HepG2 (cell line): ENCODE data around the gene DNMT1. TPM values are rescaled to one million over a fixed set of nuclear protein-coding genes. Genes with fewer than 3 reads are reported as not detected.
"Not testable (repeated sequence)": the region's sequence is repeated elsewhere in the genome, so short reads cannot be mapped to it uniquely, and the experiment has no call there.

ENCODE experiments used
- ATAC-seq: fragments of 200-7000 bp; cut with Tn5 transposase; 3 replicates; pipeline ENCODE4 v1.9.1; 2020; ENCODE audit warnings: mild to moderate bottlenecking, moderate library complexity
- BruUV-seq: library from RNA; stranded (reverse); fragments of 400-500 nt; replicated peaks from 2 replicates; lab custom pipeline; 2021; lab: Mats Ljungman, UMichigan
- CTCF ChIA-PET: fragments of 300-600 bp; formaldehyde crosslinking; extraction: SDS; loops from one replicate; lab custom pipeline; 2021; ENCODE audit warnings: low total read pairs, inconsistent platforms, low intra/inter-chr PET ratio; lab: Yijun Ruan, JAX
- POLR2A ChIA-PET: fragments of 350-600 bp; sonication (Branson Sonifier 250); formaldehyde crosslinking; loops from one replicate; lab custom pipeline; 2020; ENCODE audit warnings: antibody characterized with exemption, inconsistent platforms; lab: Yijun Ruan, JAX
- DNase-seq: peaks from one replicate; pipeline ENCODE4 v3.0.0-alpha.2; 2015; ENCODE audit warnings: low spot score
- FAIRE-seq: peaks from 3 replicates; lab custom pipeline; 2011; peaks lifted over from hg19 to GRCh38; lab: Jason Lieb, UNC
- H2AFZ ChIP-seq: one replicate; pipeline ENCODE4 v1.6.1; 2011; ENCODE audit warnings: low read length, inconsistent platforms
- H3K27ac ChIP-seq: fragments of 300-600 bp; 3 replicates; pipeline ENCODE4 v1.8.0; 2011; ENCODE audit warnings: mixed run types, mild to moderate bottlenecking, mixed read lengths, low read length, inconsistent platforms; ENCODE audit not compliant: insufficient read depth; ENCODE audit errors: extremely low read length
- H3K27me3 ChIP-seq, 2 experiments: fragments of 200-600 bp in 1 of 2; 2 replicates in 1 of 2; 3 replicates in 1 of 2; pipeline versions ENCODE4 v1.6.0 to v1.8.0; 2011; ENCODE audit warnings: low read length in 2 of 2, mild to moderate bottlenecking in 2 of 2, moderate library complexity in 2 of 2, inconsistent platforms in 1 of 2; ENCODE audit not compliant: insufficient read depth in 2 of 2, control insufficient read depth in 1 of 2
- H3K36me3 ChIP-seq, 2 experiments: fragments of 200-600 bp in 1 of 2; replicated peaks in 1 of 2; 2 replicates in 1 of 2; 3 replicates in 1 of 2; pipeline versions ENCODE4 v1.5.1 to v1.8.0; 2011; ENCODE audit warnings: low read length in 2 of 2, inconsistent platforms in 1 of 2; ENCODE audit not compliant: insufficient read depth in 2 of 2, control insufficient read depth in 1 of 2
- H3K4me1 ChIP-seq: 2 replicates; pipeline ENCODE4 v1.5.1; 2012; ENCODE audit warnings: low read length, inconsistent platforms; ENCODE audit not compliant: insufficient read depth
- H3K4me2 ChIP-seq: 2 replicates; pipeline ENCODE4 v1.6.0; 2011; ENCODE audit warnings: low read depth, low read length, inconsistent platforms
- H3K4me3 ChIP-seq, 3 experiments: fragments of 200-600 bp in 1 of 3; sonication (generic), shearing (Covaris generic) in 1 of 3; replicated peaks in 1 of 3; 2 replicates each; pipeline ENCODE4 v1.5.1; 2011 to 2016; ENCODE audit warnings: low read length in 3 of 3, inconsistent platforms in 2 of 3, low read depth in 2 of 3, mild to moderate bottlenecking in 2 of 3, control low read depth in 1 of 3, mixed read lengths in 1 of 3; ENCODE audit not compliant: insufficient read depth in 1 of 3
- H3K79me2 ChIP-seq: one replicate; pipeline ENCODE4 v1.6.1; 2011; ENCODE audit warnings: low read length, inconsistent platforms; ENCODE audit not compliant: insufficient read depth
- H3K9ac ChIP-seq: 2 replicates; pipeline ENCODE4 v1.6.0; 2011; ENCODE audit warnings: mild to moderate bottlenecking, low read depth, low read length, inconsistent platforms; ENCODE audit not compliant: insufficient read depth
- H3K9me3 ChIP-seq: 2 replicates; pipeline ENCODE4 v1.5.1; 2012; ENCODE audit warnings: mild to moderate bottlenecking, low read length
- H4K20me1 ChIP-seq: 2 replicates; pipeline ENCODE4 v1.6.0; 2011; ENCODE audit warnings: inconsistent platforms, mild to moderate bottlenecking, low read length, moderate library complexity; ENCODE audit not compliant: insufficient read depth
- IRX3 ChIP-seq: sonication (generic); formaldehyde crosslinking; IDR thresholded peaks from 2 replicates; pipeline ENCODE4 v1.8.1; 2023; ENCODE audit warnings: mild to moderate bottlenecking, low read depth, missing genetic modification reagents, borderline replicate concordance
- MEF2D ChIP-seq: sonication (generic); formaldehyde crosslinking; IDR thresholded peaks from 2 replicates; pipeline ENCODE4 v1.5.1; 2020; ENCODE audit warnings: mild to moderate bottlenecking, missing genetic modification reagents
- RXRA ChIP-seq: sonication (generic); formaldehyde crosslinking; IDR thresholded peaks from 2 replicates; pipeline ENCODE4 v1.5.1; 2020; ENCODE audit warnings: missing genetic modification reagents
- SPEN ChIP-seq: sonication (generic); formaldehyde crosslinking; IDR thresholded peaks from 2 replicates; pipeline ENCODE4 v1.5.1; 2020; ENCODE audit warnings: low read depth, mild to moderate bottlenecking, missing genetic modification reagents
- STAT5B ChIP-seq: sonication (generic); formaldehyde crosslinking; IDR thresholded peaks from 2 replicates; pipeline ENCODE4 v1.4.0; 2020; ENCODE audit warnings: missing genetic modification reagents
- TOE1 ChIP-seq: sonication (generic); formaldehyde crosslinking; IDR thresholded peaks from 2 replicates; pipeline ENCODE4 v1.4.0; 2020; ENCODE audit warnings: mild to moderate bottlenecking, missing genetic modification reagents
- TOPORS ChIP-seq: sonication (generic); formaldehyde crosslinking; IDR thresholded peaks from 2 replicates; pipeline ENCODE4 v1.8.0; 2023; ENCODE audit warnings: mild to moderate bottlenecking, missing genetic modification reagents
- ZFP41 ChIP-seq: sonication (generic); formaldehyde crosslinking; IDR thresholded peaks from 2 replicates; pipeline ENCODE4 v1.4.0; 2020; ENCODE audit warnings: mild to moderate bottlenecking, missing genetic modification reagents, borderline replicate concordance
- ZSCAN30 ChIP-seq: sonication (generic); formaldehyde crosslinking; IDR thresholded peaks from 2 replicates; pipeline ENCODE4 v1.5.0; 2020; ENCODE audit warnings: mild to moderate bottlenecking, missing genetic modification reagents
- WGBS: methylation state at CpG from one replicate; pipeline ENCODE4 v1.1.6; 2017; ENCODE audit warnings: low lambda C conversion rate; 5-methylcytosine and 5-hydroxymethylcytosine counted together
- in situ Hi-C: cut with HindIII; loops from 2 replicates; pipeline ENCODE4 v1.10.0; 2017; ENCODE audit warnings: low pct_unique_long_range_greater_than_20kb; ENCODE audit not compliant: extremely low pct_ligation_motif_present
- intact Hi-C: fragments of 100-400 bp; cut with micrococcal nuclease; formaldehyde crosslinking; loops from one replicate; pipeline ENCODE4 v1.10.0; 2022; ENCODE audit not compliant: unreplicated experiment
- polyA plus RNA-seq, 8 experiments: library from polyadenylated mRNA; depleted of rRNA in 3 of 8; stranded (reverse) in 7 of 8; unstranded in 1 of 8; fragments of >200 nt; fragmentation: Illumina TruSeq in 4 of 8; extraction: Trizol in 4 of 8; gene quantifications; 2 replicates each; pipeline versions ENCODE4 v1.2.1 to v1.2.3, GENCODE V29; 2011 to 2016; ENCODE audit warnings: low read depth in 4 of 8, missing spikeins in 1 of 8, mixed read lengths in 1 of 8; ENCODE audit not compliant: insufficient read depth in 1 of 8
- total RNA-seq, 5 experiments: library from RNA; depleted of rRNA; stranded (reverse); fragments of >200 nt; fragmentation: Illumina TruSeq; extraction: Trizol; gene quantifications; 2 replicates each; pipeline ENCODE4 v1.2.3, GENCODE V29; 2016; ENCODE audit warnings: low read depth in 1 of 5
- TF ChIP-seq, protein P1 (sequence below): sonication (generic); formaldehyde crosslinking; IDR thresholded peaks from 2 replicates; pipeline ENCODE4 v1.4.0; 2020; ENCODE audit warnings: low read depth, missing genetic modification reagents

DNMT1 gene
- total and polyA plus RNA-seq, 2 of the 13 experiments (the other 11 are each of a cell fraction or from before 2014, with no cell fraction given): 31.2 to 91.1 TPM

DNA sequence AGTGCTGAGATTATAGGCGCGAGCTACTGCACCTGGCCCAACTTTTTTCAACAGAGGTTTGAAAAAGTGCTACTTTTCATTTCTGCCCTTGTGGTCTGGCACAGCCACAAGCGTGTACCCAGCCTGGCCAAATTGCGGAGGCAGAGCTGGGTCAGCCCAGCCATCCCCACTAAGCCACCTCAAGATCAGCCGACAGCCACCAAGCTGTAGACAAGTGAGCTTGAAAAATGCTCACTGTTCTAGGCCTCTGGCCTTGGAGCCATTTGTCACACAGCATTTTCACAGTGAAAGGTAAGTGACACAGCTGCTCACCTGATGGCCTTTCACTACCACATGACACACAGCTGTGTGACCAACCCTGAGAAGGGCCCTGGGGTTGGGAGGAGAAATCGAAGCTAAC lies 27.3 kb downstream of the DNMT1 start:
- Histone ChIP-seq H3K4me2 (no peak overlapping the region), H3K79me2 (no peaks in the 10 kb centered on the region), H3K9ac (no peak overlapping the region), H3K36me3 (peaks cover 23 to 61% of the 10 kb centered on the region in 2 experiments), H3K9me3 (no peaks in the 10 kb centered on the region)
- FAIRE-seq (no peak), ATAC-seq (no peak)
- WGBS: 92% methylated on average over 6 of the region's 6 CpGs
- no TSS peak for BruUV-seq
- intact Hi-C loops: no loop called here
- POLR2A ChIA-PET: no interaction called here
- TF ChIP-seq MEF2D (CRISPR knock-in tag): no peak
- no peak for TF ChIP-seq ZSCAN30 (CRISPR knock-in tag)
- TF ChIP-seq TOE1 (CRISPR knock-in tag): no peak
- TF ChIP-seq, protein P1, sequence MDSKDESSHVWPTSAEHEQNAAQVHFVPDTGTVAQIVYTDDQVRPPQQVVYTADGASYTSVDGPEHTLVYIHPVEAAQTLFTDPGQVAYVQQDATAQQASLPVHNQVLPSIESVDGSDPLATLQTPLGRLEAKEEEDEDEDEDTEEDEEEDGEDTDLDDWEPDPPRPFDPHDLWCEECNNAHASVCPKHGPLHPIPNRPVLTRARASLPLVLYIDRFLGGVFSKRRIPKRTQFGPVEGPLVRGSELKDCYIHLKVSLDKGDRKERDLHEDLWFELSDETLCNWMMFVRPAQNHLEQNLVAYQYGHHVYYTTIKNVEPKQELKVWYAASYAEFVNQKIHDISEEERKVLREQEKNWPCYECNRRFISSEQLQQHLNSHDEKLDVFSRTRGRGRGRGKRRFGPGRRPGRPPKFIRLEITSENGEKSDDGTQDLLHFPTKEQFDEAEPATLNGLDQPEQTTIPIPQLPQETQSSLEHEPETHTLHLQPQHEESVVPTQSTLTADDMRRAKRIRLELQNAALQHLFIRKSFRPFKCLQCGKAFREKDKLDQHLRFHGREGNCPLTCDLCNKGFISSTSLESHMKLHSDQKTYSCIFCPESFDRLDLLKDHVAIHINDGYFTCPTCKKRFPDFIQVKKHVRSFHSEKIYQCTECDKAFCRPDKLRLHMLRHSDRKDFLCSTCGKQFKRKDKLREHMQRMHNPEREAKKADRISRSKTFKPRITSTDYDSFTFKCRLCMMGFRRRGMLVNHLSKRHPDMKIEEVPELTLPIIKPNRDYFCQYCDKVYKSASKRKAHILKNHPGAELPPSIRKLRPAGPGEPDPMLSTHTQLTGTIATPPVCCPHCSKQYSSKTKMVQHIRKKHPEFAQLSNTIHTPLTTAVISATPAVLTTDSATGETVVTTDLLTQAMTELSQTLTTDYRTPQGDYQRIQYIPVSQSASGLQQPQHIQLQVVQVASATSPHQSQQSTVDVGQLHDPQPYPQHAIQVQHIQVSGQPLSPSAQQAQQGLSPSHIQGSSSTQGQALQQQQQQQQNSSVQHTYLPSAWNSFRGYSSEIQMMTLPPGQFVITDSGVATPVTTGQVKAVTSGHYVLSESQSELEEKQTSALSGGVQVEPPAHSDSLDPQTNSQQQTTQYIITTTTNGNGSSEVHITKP (CRISPR knock-in tag): no peak
- no peak for TF ChIP-seq TOPORS
- TF ChIP-seq SPEN (CRISPR knock-in tag): no peak
- TF ChIP-seq STAT5B: no peak
- no peak for TF ChIP-seq ZFP41 (CRISPR knock-in tag)
- no peak for TF ChIP-seq RXRA
- TF ChIP-seq IRX3 (CRISPR knock-in tag): no peak
- TF ChIP-seq, all 625 proteins: peak for 0
- no peaks in the 10 kb centered on the region for H3K27me3 ChIP-seq
- in situ Hi-C loops: no loop called here
- H2AFZ ChIP-seq: no peak overlapping the region
- no peak overlapping the region for H3K27ac ChIP-seq
- CTCF ChIA-PET: no interaction called here
- H3K4me3 ChIP-seq: no peak overlapping the region
- DNase-seq: no peak
- no peaks in the 10 kb centered on the region for H3K4me1 ChIP-seq
- H4K20me1 ChIP-seq: no peaks in the 10 kb centered on the region

DNA sequence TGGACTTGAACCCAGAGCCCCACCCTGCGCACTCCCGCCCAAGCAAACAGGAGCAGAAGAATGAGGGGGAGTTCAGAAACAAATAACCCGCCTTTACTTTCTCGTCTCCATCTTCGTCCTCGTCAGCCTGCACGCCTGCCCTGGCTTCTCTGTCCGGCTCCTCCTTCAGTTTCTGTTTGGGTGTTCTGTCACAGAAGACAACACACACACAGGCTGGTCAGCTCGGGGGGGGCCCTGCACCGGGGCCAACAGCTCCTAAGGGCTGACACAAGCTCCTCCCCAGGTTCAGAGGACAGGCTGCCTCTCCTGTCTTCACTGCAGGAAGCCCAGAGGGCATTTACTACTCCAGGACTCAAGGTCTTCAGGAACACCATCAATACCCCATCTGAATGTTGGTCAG lies 28.3 kb downstream of the DNMT1 start:
- peaks cover 25 to 65% of the 10 kb centered on the region in 2 experiments for H3K36me3 ChIP-seq
- CTCF ChIA-PET, H3K4me3 ChIP-seq, H4K20me1 ChIP-seq, H3K27ac ChIP-seq, in situ Hi-C loops, H3K9me3 ChIP-seq, H3K9ac ChIP-seq, BruUV-seq, H3K27me3 ChIP-seq, H3K4me2 ChIP-seq, H2AFZ ChIP-seq, POLR2A ChIA-PET, intact Hi-C loops, DNase-seq, FAIRE-seq, H3K79me2 ChIP-seq, H3K4me1 ChIP-seq, ATAC-seq: not testable (repeated sequence)
- 98% methylated on average over 10 of the region's 10 CpGs for WGBS
